Lower leg skin (tissue), 4 donors: ENCODE results near the gene RACGAP1. TPM values are rescaled to one million over a fixed set of nuclear protein-coding genes. Genes with fewer than 3 reads are reported as not detected.

Source experiments
- DNase-seq, 2 donors: peaks; one replicate each; pipeline ENCODE4 v3.0.0-alpha.2; 2019; ENCODE audit warnings: low spot score in 2 of 2
- H3K4me3 ChIP-seq: fragments of 200-600 bp; sonication (generic); 2 replicates; pipeline ENCODE4 v1.5.1; 2017; ENCODE audit warnings: mild to moderate bottlenecking, low read depth; ENCODE audit not compliant: poor library complexity, severe bottlenecking
- POLR2A ChIP-seq, 2 donors: fragments of 450-650 bp; IDR thresholded peaks; one replicate each; pipeline ENCODE4 v1.6.1; 2016 to 2017; ENCODE audit warnings: antibody characterized with exemption in 2 of 2, mild to moderate bottlenecking in 1 of 2, moderate library complexity in 1 of 2
- WGBS, 2 donors: methylation state at CpG; one replicate each; pipeline ENCODE4 v1.1.5; 2018; 5-methylcytosine and 5-hydroxymethylcytosine counted together
- intact Hi-C: fragments of 100-400 bp; cut with DNase I; formaldehyde crosslinking; loops from one replicate; pipeline ENCODE4 v1.15.0; 2023; ENCODE audit warnings: low total_unique reads
- total RNA-seq, 4 donors: library from RNA; depleted of rRNA; stranded (reverse); fragments of >200 nt; gene quantifications; one replicate each; pipeline ENCODE4 v1.1.0, GENCODE V29; 2016
- TF ChIP-seq, protein P1 (sequence below), 3 donors: fragments of 450-650 bp; IDR thresholded peaks; one replicate each; pipeline ENCODE4 v1.5.1; 2016; ENCODE audit warnings: antibody characterized with exemption in 3 of 3, mild to moderate bottlenecking in 3 of 3, moderate library complexity in 2 of 3

The RACGAP1 gene
- total RNA-seq, 4 donors from 2014 or later = 11.6 to 16.8 (median 15.9) TPM

DNA sequence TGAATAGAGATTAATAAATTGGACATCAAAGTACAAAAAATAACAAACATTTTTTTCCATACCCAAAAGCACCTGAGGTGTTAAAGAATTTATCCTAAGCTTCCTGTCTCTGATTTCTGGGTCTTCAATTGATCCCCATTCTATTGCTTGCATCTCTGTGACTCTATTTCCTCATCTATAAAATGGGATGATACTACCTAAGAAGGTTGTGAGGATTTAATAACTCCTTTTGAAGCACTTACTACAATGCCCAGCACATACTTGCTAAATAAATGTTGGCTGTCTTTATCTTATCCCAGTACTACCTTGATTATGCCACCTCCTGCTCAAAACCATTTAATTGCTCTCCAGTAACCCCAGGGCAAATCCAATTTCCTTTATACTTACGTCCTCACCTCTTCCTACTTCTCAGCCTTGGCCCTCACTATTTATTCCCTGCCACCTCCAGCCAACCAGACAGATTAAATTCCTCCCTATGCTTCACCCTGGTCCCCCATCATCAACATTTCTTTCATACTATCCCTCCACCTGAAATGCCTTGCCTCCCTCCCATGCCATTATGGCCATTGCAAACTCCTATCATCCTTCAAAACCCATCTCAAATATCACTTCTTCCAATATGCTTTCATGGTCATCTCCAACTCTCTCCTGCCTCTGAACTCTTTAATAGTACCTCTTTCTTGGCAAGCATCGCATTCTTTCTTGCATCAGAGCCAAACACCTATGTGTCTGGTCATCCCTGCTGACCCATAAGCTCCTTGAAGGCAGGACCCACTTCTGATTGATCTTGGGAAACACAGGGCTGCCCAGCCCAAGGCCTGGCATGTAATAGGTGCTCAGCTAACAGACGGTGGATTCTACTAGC lies 24.2 kb upstream of the RACGAP1 start:
- WGBS, 2 donors = 80 to 88% methylated on average over 3 of the region's 3 CpGs
- no peak overlapping the region for H3K4me3 ChIP-seq
- no peak for DNase-seq
- TF ChIP-seq POLR2A (IDR thresholded peaks at IDR 0.05) = no peak
- TF ChIP-seq, protein P1, sequence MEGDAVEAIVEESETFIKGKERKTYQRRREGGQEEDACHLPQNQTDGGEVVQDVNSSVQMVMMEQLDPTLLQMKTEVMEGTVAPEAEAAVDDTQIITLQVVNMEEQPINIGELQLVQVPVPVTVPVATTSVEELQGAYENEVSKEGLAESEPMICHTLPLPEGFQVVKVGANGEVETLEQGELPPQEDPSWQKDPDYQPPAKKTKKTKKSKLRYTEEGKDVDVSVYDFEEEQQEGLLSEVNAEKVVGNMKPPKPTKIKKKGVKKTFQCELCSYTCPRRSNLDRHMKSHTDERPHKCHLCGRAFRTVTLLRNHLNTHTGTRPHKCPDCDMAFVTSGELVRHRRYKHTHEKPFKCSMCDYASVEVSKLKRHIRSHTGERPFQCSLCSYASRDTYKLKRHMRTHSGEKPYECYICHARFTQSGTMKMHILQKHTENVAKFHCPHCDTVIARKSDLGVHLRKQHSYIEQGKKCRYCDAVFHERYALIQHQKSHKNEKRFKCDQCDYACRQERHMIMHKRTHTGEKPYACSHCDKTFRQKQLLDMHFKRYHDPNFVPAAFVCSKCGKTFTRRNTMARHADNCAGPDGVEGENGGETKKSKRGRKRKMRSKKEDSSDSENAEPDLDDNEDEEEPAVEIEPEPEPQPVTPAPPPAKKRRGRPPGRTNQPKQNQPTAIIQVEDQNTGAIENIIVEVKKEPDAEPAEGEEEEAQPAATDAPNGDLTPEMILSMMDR (IDR thresholded peaks at IDR 0.05) = no peak
- intact Hi-C loops = loop anchor here (5.0 to 10.0 kb wide), 2 partner anchors 77 to 275 kb away; partner anchors contain the start of gene AQP6

DNA sequence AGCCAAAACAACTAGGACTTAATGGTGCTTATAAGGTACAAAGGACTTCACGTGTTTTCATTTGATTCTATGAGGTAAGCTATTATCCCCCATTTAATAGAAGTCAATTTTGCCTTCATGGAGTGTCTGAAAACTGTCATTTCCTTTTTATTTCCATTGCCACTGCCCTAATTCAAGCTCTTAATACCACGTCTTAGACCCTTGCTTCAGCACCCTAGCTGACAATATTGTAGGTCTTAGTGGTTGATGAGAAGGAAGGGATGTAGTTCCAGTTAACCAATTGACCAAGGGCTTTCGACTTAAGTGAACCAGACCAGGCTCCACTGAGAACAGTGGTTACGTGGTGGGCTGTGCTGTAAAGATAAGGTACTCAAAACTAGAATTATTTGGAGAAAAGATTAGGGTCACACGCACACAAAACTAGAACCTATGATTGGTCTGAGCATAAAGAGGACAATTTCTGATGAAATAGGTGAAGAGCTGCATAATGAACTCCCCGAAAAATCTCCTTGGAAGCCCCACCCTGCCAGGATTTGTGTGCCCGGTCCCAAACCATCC lies 22.5 kb upstream of the RACGAP1 start:
- intact Hi-C loops = no loop called here
- H3K4me3 ChIP-seq = no peak overlapping the region
- DNase-seq = no peak
- WGBS, 2 donors = 90 to 94% methylated on average over 7 of the region's 7 CpGs
- TF ChIP-seq POLR2A (IDR thresholded peaks at IDR 0.05) = no peak
- TF ChIP-seq, protein P1 (IDR thresholded peaks at IDR 0.05) = no peak

DNA sequence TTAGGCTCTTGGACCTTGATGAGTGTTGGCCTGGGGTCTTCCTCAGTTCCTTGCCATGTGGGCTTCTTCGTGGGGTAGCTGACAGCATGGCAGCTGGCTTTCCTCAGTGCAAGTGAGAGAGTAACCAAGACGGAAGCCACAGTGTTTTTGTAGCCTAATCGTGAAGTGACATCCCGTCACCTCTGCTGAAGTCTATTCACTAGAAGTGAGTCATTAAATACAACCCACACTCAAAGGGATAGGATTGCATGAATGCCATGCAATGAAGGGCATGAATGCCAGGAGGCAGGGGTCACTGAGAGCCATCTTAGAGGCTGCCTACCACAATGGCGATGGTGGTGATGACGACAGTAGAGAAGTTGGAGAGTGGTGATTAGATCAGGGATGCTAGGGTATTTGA lies 18.6 kb upstream of the RACGAP1 start:
- 77 to 87% methylated on average over 6 of the region's 6 CpGs for WGBS, 2 donors
- no peak for TF ChIP-seq POLR2A (IDR thresholded peaks at IDR 0.05)
- TF ChIP-seq, protein P1 (IDR thresholded peaks at IDR 0.05) = no peak
- no peak for DNase-seq
- H3K4me3 ChIP-seq = no peak overlapping the region
- intact Hi-C loops = no loop called here

DNA sequence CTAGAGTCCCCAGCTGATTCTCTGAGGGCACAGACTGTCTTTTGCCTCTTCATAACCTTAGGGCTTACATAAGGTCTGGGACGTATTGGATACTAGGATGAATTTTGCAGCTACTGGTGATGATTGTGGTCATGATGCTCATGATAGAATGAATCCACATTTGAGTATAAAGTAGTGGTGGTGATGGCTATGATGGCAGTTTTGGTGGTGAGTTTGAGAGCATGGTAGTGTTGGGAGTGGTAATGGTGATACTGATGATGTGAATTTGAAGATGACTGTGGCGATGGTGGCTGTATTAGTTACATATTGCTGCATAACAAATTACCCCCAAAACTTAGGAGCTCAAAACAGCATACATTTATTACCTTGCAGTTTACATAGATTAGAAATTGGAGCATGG lies 18.0 kb upstream of the RACGAP1 start:
- no peak for DNase-seq
- no peak for TF ChIP-seq POLR2A (IDR thresholded peaks at IDR 0.05)
- TF ChIP-seq, protein P1 (IDR thresholded peaks at IDR 0.05) = no peak
- 81 to 83% methylated on average over 2 of the region's 2 CpGs for WGBS, 2 donors
- intact Hi-C loops = no loop called here
- H3K4me3 ChIP-seq = no peak overlapping the region

DNA sequence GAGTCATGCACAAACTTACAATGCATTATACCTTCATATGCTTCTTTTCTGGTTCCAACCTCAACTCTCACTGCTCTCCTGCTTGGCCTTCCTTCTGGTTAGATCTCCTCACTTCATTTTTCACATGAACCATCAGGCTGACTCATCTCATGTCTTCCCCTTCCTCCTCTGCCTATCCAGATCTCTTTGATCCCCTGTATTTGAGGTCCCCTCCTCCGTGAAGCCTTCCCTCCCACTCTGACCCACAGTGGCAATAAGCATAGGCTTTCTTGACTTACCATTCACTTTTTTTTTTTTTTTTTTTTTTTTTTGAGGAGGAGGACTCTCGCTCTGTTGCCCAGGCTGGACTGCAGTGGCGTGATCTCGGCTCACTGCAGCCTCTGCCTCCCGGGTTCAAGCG lies 17.4 kb upstream of the RACGAP1 start:
- DNase-seq = no peak
- WGBS, 2 donors = 92 to 93% methylated on average over 6 of the region's 6 CpGs
- intact Hi-C loops = no loop called here
- TF ChIP-seq, protein P1 (IDR thresholded peaks at IDR 0.05) = no peak
- TF ChIP-seq POLR2A (IDR thresholded peaks at IDR 0.05) = no peak
- H3K4me3 ChIP-seq = no peak overlapping the region
